Measurements from ENCODE around the gene TSR3.

Gene TSR3

DNA sequence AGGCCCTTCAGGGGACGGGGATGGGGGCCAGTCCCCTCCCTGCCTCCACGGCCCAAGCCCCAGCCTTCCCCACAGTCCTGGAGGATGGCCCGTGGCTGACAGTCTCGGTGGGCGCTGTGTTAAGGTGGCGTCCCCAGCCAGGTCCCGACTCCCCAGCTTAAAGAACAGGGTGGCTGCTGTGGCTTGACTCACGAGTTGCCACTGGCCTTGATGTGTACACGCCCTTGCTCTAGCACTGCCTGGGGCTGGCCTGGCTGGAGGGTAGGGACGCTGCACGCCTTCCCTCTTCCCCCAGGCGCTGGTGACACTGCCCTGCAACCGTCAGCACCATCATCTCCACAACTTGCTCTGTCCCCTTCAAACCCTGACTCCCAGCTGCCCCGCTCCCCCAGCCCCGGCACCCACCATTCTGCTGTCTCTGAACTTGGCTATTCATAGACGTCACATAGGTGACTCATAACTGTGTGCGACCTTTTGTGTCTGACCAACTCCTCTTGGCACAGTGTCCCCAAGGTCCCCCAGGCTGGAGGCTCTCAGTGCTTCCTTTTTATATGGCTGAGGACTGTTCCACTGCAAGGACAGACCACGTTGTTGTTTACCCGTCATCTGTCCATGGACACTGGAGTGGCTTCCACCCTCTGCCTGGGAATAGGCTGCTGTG lies 6.4 kb upstream of the TSR3 start (continued):
- TF ChIP-seq, protein P1, sequence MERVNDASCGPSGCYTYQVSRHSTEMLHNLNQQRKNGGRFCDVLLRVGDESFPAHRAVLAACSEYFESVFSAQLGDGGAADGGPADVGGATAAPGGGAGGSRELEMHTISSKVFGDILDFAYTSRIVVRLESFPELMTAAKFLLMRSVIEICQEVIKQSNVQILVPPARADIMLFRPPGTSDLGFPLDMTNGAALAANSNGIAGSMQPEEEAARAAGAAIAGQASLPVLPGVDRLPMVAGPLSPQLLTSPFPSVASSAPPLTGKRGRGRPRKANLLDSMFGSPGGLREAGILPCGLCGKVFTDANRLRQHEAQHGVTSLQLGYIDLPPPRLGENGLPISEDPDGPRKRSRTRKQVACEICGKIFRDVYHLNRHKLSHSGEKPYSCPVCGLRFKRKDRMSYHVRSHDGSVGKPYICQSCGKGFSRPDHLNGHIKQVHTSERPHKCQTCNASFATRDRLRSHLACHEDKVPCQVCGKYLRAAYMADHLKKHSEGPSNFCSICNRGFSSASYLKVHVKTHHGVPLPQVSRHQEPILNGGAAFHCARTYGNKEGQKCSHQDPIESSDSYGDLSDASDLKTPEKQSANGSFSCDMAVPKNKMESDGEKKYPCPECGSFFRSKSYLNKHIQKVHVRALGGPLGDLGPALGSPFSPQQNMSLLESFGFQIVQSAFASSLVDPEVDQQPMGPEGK (CRISPR knock-in tag; IDR thresholded peaks at IDR 0.05; ENCODE audit: borderline replicate concordance), result no peak
- TF ChIP-seq TOX (CRISPR knock-in tag; IDR thresholded peaks at IDR 0.05; ENCODE audit: borderline replicate concordance) (no peak), BACH2 (CRISPR knock-in tag; IDR thresholded peaks at IDR 0.05; ENCODE audit: borderline replicate concordance) (no peak), ZNF565 (CRISPR knock-in tag; conservative IDR thresholded peaks at IDR 0.05; ENCODE audit: low read depth) (no peak), GLIS3 (CRISPR knock-in tag; IDR thresholded peaks at IDR 0.05) (no peak), SNAI2 (CRISPR knock-in tag; IDR thresholded peaks at IDR 0.05) (no peak)

DNA sequence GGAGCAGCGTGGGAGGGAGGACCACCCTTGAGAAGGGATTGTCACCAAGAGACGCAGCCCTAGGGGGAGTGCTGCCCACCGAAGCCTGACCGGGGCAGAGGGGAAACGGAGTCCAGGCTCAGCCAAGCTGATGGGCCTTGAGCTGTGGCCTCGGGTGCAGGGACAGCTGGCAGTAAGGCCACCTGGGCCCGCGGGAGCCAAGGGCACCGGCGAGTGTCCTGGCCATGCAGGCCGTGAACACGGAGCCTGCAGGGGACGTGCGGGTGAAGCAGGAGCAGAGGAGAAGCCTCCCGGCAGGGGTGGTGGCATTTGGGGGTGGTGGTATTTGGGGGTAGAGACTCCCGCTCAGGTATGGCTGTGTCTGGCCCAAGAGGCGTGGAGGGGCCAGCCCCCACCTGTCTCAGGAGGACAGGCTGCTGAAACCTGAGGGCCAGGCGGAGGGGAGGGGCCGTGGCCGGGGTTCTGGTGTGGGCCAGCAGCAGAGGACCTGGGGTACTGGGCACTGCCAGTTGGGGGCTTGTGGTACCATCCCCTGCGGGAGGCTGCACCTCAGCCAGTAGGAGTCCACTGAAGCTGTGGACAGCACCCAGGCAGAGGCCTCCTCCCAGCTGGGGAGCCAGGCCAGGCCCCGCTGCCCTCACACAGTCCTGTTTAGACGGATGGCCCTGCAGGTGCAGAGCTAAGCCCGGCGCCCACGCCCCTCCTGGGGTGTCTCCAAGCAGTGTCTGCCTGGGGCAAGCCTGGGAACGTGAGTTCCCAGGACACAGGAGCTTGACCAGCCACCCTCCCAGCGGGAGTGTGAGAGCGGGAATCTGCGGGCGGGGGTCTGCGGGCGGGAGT lies 4.6 kb upstream of the TSR3 start:
- ATAC-seq, result no peak
- TF ChIP-seq, protein P2, sequence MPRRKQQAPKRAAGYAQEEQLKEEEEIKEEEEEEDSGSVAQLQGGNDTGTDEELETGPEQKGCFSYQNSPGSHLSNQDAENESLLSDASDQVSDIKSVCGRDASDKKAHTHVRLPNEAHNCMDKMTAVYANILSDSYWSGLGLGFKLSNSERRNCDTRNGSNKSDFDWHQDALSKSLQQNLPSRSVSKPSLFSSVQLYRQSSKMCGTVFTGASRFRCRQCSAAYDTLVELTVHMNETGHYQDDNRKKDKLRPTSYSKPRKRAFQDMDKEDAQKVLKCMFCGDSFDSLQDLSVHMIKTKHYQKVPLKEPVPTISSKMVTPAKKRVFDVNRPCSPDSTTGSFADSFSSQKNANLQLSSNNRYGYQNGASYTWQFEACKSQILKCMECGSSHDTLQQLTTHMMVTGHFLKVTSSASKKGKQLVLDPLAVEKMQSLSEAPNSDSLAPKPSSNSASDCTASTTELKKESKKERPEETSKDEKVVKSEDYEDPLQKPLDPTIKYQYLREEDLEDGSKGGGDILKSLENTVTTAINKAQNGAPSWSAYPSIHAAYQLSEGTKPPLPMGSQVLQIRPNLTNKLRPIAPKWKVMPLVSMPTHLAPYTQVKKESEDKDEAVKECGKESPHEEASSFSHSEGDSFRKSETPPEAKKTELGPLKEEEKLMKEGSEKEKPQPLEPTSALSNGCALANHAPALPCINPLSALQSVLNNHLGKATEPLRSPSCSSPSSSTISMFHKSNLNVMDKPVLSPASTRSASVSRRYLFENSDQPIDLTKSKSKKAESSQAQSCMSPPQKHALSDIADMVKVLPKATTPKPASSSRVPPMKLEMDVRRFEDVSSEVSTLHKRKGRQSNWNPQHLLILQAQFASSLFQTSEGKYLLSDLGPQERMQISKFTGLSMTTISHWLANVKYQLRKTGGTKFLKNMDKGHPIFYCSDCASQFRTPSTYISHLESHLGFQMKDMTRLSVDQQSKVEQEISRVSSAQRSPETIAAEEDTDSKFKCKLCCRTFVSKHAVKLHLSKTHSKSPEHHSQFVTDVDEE (CRISPR knock-in tag; IDR thresholded peaks at IDR 0.05), result no peak
- TF ChIP-seq, protein P3, sequence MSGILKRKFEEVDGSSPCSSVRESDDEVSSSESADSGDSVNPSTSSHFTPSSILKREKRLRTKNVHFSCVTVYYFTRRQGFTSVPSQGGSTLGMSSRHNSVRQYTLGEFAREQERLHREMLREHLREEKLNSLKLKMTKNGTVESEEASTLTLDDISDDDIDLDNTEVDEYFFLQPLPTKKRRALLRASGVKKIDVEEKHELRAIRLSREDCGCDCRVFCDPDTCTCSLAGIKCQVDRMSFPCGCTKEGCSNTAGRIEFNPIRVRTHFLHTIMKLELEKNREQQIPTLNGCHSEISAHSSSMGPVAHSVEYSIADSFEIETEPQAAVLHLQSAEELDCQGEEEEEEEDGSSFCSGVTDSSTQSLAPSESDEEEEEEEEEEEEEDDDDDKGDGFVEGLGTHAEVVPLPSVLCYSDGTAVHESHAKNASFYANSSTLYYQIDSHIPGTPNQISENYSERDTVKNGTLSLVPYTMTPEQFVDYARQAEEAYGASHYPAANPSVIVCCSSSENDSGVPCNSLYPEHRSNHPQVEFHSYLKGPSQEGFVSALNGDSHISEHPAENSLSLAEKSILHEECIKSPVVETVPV (CRISPR knock-in tag; IDR thresholded peaks at IDR 0.05), result no peak
- TF ChIP-seq ZNF565 (CRISPR knock-in tag; conservative IDR thresholded peaks at IDR 0.05; ENCODE audit: low read depth) (no peak), SNAI2 (CRISPR knock-in tag; IDR thresholded peaks at IDR 0.05) (no peak), ARNTL (CRISPR knock-in tag; IDR thresholded peaks at IDR 0.05; ENCODE audit: borderline replicate concordance, low read depth) (no peak), GLIS3 (CRISPR knock-in tag; IDR thresholded peaks at IDR 0.05) (no peak), ISL1 (CRISPR knock-in tag; IDR thresholded peaks at IDR 0.05) (no peak), ZFP30 (CRISPR knock-in tag; IDR thresholded peaks at IDR 0.05) (no peak), TOX (CRISPR knock-in tag; IDR thresholded peaks at IDR 0.05; ENCODE audit: borderline replicate concordance) (no peak), ZC3H10 (CRISPR knock-in tag; IDR thresholded peaks at IDR 0.05) (no peak), OSR1 (CRISPR knock-in tag; IDR thresholded peaks at IDR 0.05) (no peak), ZNF8 (CRISPR knock-in tag; IDR thresholded peaks at IDR 0.05) (no peak), PPARA (CRISPR knock-in tag; IDR thresholded peaks at IDR 0.05; ENCODE audit: borderline replicate concordance) (no peak), ESRRG (CRISPR knock-in tag; IDR thresholded peaks at IDR 0.05) (no peak)
- TF ChIP-seq, protein P4, sequence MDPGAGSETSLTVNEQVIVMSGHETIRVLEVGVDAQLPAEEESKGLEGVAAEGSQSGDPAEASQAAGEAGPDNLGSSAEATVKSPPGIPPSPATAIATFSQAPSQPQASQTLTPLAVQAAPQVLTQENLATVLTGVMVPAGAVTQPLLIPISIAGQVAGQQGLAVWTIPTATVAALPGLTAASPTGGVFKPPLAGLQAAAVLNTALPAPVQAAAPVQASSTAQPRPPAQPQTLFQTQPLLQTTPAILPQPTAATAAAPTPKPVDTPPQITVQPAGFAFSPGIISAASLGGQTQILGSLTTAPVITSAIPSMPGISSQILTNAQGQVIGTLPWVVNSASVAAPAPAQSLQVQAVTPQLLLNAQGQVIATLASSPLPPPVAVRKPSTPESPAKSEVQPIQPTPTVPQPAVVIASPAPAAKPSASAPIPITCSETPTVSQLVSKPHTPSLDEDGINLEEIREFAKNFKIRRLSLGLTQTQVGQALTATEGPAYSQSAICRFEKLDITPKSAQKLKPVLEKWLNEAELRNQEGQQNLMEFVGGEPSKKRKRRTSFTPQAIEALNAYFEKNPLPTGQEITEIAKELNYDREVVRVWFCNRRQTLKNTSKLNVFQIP (CRISPR knock-in tag; IDR thresholded peaks at IDR 0.05; ENCODE audit: borderline replicate concordance, low read depth), result no peak
- TF ChIP-seq, protein P1 (CRISPR knock-in tag; IDR thresholded peaks at IDR 0.05; ENCODE audit: borderline replicate concordance), result no peak
- TF ChIP-seq, protein P5, sequence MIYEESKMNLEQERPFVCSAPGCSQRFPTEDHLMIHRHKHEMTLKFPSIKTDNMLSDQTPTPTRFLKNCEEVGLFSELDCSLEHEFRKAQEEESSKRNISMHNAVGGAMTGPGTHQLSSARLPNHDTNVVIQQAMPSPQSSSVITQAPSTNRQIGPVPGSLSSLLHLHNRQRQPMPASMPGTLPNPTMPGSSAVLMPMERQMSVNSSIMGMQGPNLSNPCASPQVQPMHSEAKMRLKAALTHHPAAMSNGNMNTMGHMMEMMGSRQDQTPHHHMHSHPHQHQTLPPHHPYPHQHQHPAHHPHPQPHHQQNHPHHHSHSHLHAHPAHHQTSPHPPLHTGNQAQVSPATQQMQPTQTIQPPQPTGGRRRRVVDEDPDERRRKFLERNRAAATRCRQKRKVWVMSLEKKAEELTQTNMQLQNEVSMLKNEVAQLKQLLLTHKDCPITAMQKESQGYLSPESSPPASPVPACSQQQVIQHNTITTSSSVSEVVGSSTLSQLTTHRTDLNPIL (CRISPR knock-in tag; IDR thresholded peaks at IDR 0.05; ENCODE audit: low read depth), result no peak
